ENCODE measurements around the gene TAOK1. TPM values are rescaled to one million over a fixed set of nuclear protein-coding genes. Genes with fewer than 3 reads are reported as not detected.

TAOK1 gene
- total and polyA plus RNA-seq, 8 donors, result 5.4 to 31.8 (median 16.8) TPM

DNA sequence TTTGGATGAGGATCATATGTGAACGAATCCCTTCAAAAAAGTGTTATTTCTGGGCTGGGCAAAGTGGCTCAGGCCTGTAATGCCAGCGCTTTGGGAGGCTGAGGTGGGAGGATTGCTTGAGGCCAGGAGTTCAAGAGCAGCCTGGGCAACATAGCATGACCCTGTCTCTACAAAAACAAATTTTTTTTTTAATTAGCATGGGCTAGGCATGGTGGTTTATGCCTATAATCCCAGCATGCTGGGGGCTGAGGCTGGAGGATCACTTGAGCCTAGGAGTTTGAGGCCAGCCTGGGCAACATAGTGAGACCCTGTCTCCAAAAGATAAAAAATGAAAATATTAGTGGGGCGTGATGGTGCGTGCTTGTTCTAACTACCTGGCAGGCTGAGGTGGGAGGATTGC is 4.6 kb downstream of the TAOK1 start:
- H3K36me3 ChIP-seq, result no peaks in the 10 kb centered on the region
- peaks cover 4 to 22% (median 20%) of the 10 kb centered on the region in 3 donors for H3K4me1 ChIP-seq
- intact Hi-C loops (cut with DNase I), result no loop called here
- ATAC-seq (no peak), FAIRE-seq (no peak), DNase-seq (no peak)
- no peak overlapping the region for H3K27ac ChIP-seq
- H3K9me3 ChIP-seq, result no peaks in the 10 kb centered on the region
- H3K27me3 ChIP-seq, result no peaks in the 10 kb centered on the region
- no peak overlapping the region for H3K4me3 ChIP-seq
- WGBS, 2 donors, result 94 to 99% methylated on average over 4 of the region's 4 CpGs
- TF ChIP-seq, protein P1, sequence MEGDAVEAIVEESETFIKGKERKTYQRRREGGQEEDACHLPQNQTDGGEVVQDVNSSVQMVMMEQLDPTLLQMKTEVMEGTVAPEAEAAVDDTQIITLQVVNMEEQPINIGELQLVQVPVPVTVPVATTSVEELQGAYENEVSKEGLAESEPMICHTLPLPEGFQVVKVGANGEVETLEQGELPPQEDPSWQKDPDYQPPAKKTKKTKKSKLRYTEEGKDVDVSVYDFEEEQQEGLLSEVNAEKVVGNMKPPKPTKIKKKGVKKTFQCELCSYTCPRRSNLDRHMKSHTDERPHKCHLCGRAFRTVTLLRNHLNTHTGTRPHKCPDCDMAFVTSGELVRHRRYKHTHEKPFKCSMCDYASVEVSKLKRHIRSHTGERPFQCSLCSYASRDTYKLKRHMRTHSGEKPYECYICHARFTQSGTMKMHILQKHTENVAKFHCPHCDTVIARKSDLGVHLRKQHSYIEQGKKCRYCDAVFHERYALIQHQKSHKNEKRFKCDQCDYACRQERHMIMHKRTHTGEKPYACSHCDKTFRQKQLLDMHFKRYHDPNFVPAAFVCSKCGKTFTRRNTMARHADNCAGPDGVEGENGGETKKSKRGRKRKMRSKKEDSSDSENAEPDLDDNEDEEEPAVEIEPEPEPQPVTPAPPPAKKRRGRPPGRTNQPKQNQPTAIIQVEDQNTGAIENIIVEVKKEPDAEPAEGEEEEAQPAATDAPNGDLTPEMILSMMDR (IDR thresholded peaks at IDR 0.05), result no peak

DNA sequence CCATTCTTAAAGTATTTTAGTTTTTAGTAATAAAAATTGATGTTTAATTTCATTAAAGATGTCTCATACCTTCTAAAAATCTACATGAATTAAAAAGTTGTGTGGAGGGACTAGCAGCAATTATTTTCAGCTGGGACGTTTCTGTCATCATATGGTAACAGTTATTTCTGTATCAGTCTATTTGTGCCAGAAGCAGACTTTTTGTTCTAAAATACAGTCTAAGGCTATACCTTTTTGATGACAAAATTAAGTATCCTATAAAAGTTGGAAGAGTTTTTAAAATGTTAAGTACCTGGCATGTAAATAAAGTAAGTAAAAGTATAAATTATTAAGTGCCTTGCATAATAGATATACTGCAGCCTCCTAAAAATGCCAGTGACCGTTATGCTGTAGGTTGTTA is 5.9 kb downstream of the TAOK1 start:
- ATAC-seq, result no peak
- H3K27me3 ChIP-seq, result no peaks in the 10 kb centered on the region
- H3K4me1 ChIP-seq, result peaks cover 4 to 22% (median 20%) of the 10 kb centered on the region in 3 donors
- H3K4me3 ChIP-seq, result no peak overlapping the region
- no peaks in the 10 kb centered on the region for H3K9me3 ChIP-seq
- H3K27ac ChIP-seq, result no peak overlapping the region
- no peaks in the 10 kb centered on the region for H3K36me3 ChIP-seq
- intact Hi-C loops (cut with DNase I), result no loop called here
- DNase-seq, result no peak
- TF ChIP-seq, protein P1 (IDR thresholded peaks at IDR 0.05), result no peak
- WGBS, 2 donors, result 76 to 77% methylated on average over 2 of the region's 2 CpGs
- no peak for FAIRE-seq

DNA sequence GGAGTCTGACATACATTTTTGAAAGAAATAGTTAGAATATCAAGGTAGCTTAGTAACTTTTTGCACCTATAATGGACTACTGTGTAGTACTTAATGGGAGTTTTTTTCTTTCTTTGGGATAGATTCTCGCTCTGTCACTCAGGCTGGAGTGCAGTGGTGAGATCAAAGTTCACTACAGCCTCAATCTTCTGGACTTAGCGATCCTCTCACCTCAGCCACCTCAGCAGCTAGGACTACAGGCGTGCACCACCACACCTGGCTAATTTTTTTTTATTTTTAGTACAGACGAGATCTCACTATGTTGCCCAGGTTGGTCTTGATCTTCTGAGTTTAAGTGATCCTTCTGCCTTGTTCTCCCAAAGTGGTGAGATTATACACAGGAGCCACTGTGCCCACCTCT is 9.5 kb downstream of the TAOK1 start:
- intact Hi-C loops (cut with DNase I), result no loop called here
- TF ChIP-seq, protein P1 (IDR thresholded peaks at IDR 0.05), result no peak
- Histone ChIP-seq H3K27ac (no peak overlapping the region), H3K4me1 (no peaks in the 10 kb centered on the region), H3K4me3 (no peak overlapping the region), H3K9me3 (no peaks in the 10 kb centered on the region), H3K36me3 (no peaks in the 10 kb centered on the region), H3K27me3 (no peaks in the 10 kb centered on the region)
- 92 to 94% methylated on average over 4 of the region's 4 CpGs for WGBS, 2 donors
- FAIRE-seq (no peak), ATAC-seq (no peak), DNase-seq (no peak)

DNA sequence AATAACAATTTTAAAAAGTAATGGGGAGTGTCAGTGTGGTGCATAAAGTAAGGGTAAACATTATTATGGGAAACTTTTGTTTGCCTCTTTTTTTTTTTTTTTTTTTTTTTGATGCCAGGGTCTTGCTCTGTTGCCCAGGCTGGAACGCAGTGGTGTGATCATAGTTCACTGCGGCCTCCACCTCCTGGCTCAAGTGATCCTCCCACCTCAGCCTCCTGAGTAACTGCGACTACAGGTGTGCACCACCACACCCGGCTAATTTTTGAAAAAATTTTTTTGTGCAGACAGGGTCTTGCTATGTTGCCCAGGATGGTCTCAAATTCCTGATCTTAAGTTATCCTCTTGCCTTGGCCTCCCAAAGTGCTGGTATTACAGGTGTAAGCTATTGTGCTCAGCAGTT is 10.7 kb downstream of the TAOK1 start:
- no peaks in the 10 kb centered on the region for H3K4me1 ChIP-seq
- intact Hi-C loops (cut with DNase I), result no loop called here
- 97 to 99% methylated on average over 4 of the region's 4 CpGs for WGBS, 2 donors
- TF ChIP-seq, protein P1 (IDR thresholded peaks at IDR 0.05), result no peak
- no peaks in the 10 kb centered on the region for H3K9me3 ChIP-seq
- no peaks in the 10 kb centered on the region for H3K36me3 ChIP-seq
- ATAC-seq (no peak), FAIRE-seq (no peak), DNase-seq (no peak)
- no peaks in the 10 kb centered on the region for H3K27me3 ChIP-seq
- no peak overlapping the region for H3K4me3 ChIP-seq
- no peak overlapping the region for H3K27ac ChIP-seq

DNA sequence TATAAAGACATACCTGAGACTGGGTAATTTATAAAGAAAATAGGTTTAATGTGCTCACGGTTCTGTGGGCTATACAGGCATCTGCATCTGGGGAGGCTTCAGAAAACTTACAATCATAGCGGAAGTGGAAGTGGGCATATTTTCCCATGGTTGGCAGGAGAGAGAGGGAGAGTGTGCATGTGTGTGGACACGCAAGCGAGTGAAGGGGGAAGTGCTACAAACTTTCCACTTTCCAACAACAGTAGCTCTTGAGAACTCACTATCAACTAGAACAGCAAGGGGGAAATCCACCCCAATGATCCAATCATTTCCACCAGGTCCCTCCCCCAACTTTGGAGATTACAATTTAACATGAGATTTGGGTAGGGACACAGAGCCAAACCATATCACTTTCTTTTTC is 11.1 kb downstream of the TAOK1 start:
- DNase-seq (no peak), FAIRE-seq (no peak), ATAC-seq (peak in 1 of 4 donors; percentile 23)
- H3K9me3 ChIP-seq, result no peaks in the 10 kb centered on the region
- H3K4me3 ChIP-seq, result no peak overlapping the region
- 92 to 94% methylated on average over 4 of the region's 4 CpGs for WGBS, 2 donors
- H3K27me3 ChIP-seq, result no peaks in the 10 kb centered on the region
- no peak overlapping the region for H3K27ac ChIP-seq
- intact Hi-C loops (cut with DNase I), result no loop called here
- no peaks in the 10 kb centered on the region for H3K4me1 ChIP-seq
- TF ChIP-seq, protein P1 (IDR thresholded peaks at IDR 0.05), result no peak
- no peaks in the 10 kb centered on the region for H3K36me3 ChIP-seq

Data from pancreas (tissue), 10 donors.